Tibial nerve (tissue), 3 donors: ENCODE data around the gene WDR48.

ENCODE experiments used
- CTCF ChIP-seq, 5 experiments: fragments of 200-600 bp in 3 of 5; fragments of 450-650 bp in 2 of 5; sonication (generic) in 3 of 5; IDR thresholded peaks; one replicate each; pipeline ENCODE4 v1.5.1; 2016 to 2019; ENCODE audit warnings: antibody characterized with exemption in 5 of 5, mild to moderate bottlenecking in 3 of 5, moderate library complexity in 2 of 5
- POLR2A ChIP-seq, 2 donors: fragments of 450-650 bp; IDR thresholded peaks; one replicate each; pipeline ENCODE4 v1.6.1; 2017; ENCODE audit warnings: antibody characterized with exemption in 2 of 2, mild to moderate bottlenecking in 2 of 2, moderate library complexity in 2 of 2

DNA sequence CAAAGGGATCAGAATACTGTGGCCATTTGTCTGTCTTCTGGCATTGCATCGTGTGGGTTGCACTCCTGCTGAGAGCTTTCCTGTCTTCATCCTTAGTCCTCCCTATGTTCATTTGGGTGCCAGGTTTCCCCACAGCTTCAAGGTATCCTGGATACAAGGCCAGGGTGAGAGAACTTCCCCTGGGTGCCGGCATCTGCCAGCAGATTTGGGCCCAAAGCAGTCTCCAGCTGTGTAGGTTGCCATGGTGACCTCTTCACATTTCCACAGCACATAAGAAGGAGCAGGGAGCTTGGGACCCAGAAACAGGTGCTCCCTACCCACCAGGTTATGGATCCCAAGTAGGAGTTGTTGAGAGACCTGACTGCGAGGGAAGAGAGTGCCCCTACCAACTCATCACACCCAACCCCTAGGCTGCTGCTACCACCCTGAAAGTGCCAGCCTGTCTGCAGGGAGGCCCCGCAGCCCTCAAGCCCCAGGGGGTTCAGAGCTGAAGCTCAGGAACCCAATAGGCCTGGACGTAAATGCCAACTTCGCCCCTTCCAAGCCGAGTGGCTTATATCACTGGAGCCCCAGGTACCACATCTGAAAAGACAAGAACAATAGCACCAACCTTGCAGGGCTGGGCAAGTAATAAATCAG is 75.6 kb downstream of the WDR48 start:
- no peak for TF ChIP-seq CTCF (IDR thresholded peaks at IDR 0.05)
- no peak for TF ChIP-seq POLR2A (IDR thresholded peaks at IDR 0.05)
